Activated gamma-delta T cell (primary cell): Measurements from ENCODE around the gene GDPD4.

Source experiments
- DNase-seq: peaks from one replicate; lab custom pipeline; 2025; lab: John Stamatoyannopoulos, UW

GDPD4 gene

DNA sequence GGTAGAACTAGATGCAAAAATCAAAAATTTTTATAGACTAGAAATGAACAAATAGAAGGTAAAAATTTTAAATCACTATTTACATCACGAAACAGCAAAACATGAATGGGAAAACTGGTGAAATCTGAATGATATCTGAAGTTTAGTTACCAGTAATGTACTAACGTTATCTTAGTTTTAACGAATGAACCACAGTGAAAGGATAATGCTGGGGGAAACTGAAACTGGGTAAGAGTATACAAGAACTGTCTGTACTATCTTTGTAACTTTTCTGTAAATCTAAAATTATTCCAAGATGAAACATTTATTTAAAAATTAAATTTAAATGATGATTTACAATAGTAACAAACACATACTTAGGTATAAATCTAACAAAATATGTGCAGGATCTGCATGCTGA, 7.4 kb downstream of the GDPD4 start:
- DNase-seq = no peak

DNA sequence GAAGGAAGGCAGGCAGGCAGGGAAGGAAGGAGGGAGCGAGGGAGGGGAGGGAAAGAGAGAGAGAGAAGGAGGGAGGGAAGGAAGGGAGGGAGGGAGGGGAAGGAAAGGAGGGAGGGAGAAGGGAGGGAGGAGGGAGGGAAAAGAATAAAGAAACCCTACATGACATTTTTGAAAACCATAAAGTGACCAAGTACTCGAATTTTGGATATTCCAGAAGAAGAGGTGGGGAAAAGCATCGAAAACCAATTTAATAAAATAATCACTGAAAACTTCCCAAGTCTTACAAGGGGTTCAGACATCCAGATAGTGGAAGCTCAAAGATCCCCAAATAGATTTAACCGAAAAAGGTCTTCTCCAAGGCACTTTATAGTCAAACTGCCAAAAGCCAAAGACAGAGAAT, 11.7 kb downstream of the GDPD4 start:
- no peak for DNase-seq

DNA sequence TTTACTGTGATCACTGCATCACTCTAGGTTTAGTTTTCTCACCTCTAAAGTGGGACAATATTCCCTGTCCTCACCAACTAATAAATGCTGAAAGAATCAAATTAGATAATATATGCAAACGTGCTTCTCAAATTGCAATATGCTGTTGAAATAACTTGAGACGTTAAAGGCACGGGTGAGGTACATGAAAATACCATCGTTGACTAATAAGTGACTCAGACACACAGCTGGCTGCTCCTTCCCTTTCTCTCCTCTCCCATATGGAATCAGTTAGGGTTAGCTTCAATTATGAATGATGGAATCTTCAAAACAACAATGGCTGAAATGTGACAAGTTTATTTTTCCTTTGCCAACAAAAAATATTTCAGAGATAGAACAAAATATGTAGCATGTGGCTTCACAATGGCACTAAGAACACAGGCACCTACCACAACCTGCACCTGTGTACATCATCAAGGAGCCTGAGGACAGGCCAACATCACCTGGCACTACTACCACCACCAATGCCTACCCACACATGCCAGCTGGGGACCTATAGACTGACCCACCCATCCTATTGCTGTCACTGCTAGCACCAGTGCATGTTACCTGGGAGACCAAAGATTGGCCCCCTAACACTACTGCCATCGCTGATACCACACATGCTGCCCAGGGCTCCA, 13.7 kb downstream of the GDPD4 start:
- DNase-seq = no peak

DNA sequence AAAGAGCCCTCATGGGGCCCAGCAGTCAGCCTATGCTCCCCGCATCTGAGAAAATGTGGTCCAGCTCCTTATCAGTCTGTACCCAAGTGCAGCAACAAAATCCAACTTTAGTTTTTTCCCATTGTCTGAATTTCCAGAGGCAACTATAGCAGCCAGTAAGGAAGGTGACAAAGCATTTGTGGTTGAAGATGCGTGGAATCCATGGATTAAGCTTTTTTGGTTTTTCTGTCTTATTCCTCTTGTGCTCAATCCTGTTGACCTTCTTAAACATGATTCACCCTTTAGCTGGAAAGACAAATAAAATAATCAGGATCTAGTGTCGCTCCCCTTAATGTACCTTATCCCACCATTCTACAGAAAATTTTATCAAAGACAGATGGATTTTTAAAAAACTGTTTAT, 14.3 kb downstream of the GDPD4 start:
- no peak for DNase-seq

DNA sequence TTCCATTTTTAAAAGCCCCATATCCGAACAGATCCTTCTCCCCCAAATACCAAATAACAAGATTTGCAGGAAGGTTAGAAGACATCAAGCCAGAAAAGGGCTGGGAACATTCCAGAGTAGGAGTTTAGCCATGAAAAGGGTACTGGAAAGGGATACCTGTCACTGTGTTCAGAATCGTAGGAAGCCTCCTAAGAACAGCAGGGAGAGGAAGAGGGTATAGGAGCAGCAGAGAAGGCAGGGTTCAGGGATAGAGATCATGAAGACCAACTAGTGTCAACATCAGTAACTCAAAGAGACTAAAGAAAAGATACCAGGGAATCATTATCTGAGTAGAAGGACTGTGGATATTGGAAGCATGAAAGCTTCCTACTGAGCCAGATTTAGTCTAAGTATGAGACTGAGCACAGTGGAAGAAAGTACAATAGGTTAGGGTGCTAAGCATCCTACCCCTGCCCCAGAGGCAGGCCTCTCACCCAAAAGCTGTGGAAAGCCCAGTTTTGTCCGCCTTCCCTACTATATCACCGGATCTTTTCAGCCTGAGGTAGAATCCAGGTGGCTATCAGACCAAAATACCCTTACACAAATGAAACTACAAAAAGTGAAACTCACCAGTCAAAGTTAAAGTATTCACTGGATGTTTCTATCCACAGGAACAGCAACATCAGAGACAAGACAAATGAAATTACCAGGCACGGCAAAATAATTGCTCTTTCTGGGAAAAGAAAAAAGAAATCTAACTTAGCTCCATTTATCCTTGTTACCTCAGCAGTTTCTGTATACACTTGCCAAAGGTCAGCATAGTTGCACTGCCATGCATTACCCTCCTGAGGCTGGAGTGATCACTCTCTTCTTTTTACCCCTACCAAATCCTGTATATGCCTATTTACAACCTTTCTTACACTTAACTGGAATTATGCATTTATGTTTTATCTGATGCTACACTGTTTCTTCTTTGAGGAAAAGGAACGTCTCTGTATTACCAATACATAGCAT, 16.7 kb downstream of the GDPD4 start:
- DNase-seq = no peak

DNA sequence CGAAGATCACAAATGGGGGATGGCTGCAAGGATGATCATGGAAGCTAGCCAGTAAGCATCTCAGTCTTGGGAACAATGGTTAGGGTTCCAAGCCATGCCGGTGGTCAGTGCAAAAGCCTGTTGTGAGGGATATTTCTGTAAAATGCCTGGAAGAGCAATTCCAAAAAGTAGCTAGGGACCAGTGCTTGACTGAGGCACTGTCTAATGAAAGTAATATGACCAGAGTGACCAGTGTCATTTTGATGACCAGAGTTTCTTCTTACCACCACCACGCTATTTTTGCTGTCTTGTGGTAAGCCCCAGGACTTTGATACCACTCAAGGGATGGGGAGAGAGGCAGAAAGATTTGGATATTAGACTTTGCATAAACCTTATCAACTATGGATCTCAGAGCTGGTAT, 18.4 kb downstream of the GDPD4 start:
- no peak for DNase-seq

DNA sequence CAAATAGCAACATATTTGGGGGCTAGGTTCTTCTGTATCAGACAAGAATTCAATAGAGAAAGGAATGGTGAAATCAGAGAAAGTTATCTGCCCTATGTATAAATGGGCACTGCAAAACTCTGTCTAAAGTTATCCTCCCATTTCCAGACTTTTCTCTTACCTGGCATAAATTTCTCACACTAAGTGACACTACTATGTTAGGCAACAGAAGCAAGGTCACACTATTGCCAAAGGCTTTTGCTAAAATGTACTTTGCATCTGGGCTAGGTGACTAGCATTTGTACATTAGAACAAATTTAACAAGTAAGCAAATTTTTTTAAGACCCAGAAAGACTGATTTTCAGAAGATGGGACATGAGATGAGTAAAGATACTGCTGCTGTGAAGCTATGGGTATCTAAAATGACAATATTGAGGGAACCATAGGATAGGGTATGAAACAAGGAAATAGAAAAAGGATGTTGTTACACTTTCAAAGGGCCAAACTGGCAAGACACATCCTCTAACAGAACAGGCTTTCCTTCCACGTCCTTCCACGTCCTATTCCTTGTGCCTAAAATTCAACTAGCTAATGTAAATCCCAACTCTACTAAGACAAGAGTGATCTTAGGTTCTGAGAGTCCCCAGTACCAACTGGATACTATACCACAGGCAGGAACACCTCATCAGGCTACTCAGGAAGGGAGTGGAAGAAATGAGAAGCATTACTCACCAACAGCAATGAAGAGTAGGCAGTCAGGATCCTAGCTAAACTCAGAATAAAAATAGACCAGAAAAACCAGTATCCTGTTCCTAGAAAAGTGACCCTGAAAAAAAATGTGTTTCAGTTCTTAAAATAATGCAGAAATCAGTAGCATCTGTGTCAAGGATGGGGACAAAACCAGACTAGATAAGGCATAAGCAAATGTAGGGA, 22.6 kb downstream of the GDPD4 start:
- DNase-seq = no peak

DNA sequence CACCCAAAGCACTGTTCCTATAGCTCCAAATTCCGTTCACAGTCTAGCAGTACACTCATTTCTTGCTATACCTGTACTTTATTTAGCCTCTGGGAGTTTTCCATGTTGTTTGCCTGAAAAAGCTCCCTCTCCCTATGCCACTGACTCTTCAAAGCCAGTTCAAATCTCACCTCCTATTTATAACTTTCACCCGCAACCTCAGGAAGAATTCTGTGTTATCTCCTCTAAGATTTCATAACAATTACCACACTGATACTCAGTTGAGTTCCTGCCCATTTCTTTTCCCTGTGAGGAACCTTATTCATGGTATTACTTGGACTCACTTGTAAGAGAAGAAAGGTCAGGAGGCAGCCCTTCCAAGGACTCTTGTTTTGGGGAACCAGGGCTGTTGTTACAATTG, 25.2 kb downstream of the GDPD4 start:
- no peak for DNase-seq

DNA sequence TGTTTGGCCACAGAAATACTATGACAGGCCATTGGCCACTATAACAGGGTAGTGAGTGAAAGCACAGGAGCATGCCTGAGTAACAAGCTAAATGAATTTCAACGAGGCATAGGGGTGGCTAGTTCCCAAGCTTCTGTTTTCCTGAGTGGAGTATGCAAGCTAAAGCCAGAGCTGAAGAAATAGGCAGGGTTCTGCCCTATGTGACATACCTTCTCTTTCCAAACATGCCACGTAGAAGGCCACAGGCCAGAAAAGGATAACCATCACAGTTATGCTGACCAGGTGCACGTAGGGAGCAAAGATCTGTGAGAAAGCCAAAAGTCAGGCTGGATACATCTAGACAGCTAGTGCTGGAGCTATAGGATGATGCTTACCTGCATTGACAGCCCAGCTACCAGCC, 30.6 kb downstream of the GDPD4 start:
- no peak for DNase-seq

DNA sequence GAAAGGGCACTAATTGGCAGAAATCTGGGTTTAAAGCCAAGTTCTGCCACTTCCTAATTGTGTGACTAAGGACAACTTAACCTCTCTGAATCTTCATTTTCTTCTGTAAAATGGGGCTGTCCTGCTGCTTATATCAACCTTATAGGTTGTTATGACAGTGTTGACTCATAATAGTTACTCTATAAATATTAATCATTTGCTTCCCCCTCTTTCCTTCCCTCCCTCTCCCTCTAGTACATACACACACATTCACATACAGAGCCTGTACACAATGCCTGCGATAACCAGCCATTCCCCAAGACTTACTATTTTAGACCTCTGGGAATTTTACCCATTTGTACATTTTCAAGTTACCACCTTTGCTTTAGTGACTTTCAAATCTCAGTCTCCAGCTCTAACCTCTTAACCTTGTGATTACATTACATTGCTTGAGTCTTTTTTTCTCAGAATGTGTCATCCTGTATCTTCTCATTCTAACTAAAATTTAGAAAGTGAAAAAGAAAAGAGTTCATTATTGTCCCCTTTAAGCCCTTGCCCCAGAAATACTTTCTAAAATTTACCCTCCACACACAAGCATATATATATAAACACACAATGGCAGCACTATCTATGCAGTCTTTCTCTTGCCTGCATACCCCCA, 31.9 kb downstream of the GDPD4 start:
- DNase-seq = no peak

DNA sequence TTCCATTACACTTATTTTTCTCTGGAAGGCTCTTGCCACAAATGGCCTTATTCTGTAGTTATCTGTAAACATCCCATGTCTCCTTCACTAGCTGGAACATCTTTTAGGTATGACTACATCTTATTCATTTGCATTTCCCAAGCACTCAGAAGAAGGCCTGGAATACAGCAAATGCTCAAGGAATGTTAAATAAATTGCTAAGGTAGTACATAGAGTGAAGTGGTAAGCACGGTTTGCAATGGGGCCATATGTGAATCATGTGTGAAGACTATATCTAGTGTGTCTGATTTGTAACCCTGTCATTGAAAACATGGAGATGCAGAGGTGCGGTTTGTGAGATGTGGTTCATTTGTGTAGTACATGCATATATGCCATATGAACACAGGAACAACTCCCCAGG, 33.5 kb downstream of the GDPD4 start:
- DNase-seq = no peak

DNA sequence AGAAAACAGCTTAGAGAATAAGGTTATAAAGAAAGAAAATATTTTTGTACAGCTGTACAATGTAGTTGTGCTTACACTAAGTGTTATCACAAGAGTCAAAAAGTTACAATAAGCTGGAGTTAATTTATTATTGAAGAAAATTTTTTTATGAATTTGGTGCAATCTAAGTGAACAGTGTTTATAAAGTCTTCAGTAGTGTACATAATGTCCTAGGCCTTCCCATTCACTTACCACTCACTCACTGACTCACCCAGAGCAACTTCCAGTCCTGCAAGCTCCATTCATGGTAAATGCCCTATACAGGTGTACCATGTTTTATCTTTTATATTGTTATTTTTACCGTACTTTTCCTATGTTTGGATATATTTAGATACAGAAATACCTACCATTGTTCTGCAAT, 34.7 kb downstream of the GDPD4 start:
- DNase-seq = no peak

DNA sequence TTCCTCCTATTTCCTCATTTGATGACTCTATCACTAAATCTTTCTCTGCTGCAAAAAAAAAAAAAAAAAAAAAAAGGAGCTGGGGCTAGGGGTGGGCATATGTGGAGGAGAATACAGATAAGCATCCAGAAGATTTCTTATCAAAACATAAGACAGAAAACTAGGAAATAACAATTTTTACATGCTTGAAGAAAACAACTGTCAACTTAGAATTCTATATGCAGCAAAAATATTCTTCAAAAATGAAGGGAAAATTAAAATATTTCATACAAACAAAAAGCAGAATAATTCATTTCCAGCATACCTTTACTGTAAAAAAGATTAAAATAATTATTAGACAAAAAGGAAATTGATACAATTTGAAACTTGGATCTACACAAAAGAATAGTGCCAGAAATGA, 38.7 kb downstream of the GDPD4 start:
- no peak for DNase-seq

DNA sequence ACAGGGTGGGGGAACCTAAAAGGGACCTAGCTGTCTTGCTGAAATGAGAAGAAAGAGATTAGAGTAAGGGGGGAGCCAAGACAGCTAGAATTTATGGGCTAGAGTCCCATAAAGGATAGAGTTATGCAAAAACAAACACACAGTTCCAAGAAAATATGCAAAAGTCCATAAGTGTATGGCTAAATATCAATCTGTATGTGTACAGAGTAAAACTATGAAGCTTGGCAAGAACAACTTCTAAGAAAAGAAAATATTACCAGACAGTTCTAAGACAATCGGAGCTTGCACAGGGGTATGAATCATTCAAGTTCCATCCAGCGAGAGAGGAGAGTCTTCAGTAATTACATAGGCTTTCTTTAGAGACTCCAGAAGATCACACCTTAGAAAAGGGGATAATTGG, 41.8 kb downstream of the GDPD4 start:
- DNase-seq = no peak

DNA sequence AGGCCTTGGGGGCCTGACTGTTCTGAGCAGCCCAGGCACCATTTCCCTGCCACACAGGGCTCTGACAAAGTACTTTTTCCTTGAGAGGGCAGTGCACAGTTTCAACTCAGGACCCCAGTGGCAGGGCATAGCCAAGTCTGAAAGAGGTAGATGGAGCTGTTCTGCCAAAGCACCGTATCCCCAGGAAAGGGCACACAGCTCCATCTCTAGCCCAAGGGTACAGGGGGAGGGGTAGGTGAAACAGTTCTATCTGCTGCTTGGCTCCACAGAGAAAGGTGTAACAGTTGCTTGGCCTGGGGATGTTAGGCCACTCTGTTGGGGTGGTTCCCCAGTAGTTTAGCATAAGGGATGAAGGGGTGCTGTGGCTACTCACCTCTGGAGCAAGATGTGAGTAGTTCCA, 47.8 kb downstream of the GDPD4 start:
- no peak for DNase-seq

DNA sequence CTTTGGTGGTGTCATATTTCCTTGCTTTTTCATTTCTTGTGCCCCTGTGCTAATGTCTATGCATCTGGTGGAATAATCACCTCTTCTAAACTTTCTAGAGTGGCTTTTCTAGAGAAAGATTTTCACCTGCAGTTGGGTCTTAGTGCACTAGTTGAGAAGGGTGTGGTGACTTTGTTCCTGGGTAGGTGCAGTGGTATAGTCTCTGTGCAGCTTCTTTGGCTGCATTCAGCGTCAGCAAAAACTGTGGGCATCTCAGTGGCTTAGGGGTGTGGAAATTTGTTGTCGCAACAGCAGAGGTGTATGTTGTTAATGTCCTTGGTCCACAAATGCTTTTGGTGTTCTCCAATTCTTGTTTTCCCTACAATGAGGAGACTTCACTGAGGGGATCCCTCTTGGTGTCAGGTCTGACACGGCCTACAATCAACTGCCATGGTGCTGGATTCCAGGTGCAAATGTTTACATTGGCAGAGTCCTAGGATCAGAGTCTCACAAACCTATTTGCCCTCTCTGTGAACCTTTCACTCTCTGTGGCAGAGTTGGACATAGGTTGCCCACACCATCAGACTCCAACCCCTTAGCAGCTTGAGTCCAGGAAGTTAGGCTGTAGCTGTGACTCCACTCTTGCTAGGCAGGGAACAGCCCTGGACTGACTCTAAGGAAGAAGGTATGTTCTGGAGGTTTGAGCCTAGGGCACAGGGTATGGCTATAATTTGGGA, 48.8 kb downstream of the GDPD4 start:
- no peak for DNase-seq

DNA sequence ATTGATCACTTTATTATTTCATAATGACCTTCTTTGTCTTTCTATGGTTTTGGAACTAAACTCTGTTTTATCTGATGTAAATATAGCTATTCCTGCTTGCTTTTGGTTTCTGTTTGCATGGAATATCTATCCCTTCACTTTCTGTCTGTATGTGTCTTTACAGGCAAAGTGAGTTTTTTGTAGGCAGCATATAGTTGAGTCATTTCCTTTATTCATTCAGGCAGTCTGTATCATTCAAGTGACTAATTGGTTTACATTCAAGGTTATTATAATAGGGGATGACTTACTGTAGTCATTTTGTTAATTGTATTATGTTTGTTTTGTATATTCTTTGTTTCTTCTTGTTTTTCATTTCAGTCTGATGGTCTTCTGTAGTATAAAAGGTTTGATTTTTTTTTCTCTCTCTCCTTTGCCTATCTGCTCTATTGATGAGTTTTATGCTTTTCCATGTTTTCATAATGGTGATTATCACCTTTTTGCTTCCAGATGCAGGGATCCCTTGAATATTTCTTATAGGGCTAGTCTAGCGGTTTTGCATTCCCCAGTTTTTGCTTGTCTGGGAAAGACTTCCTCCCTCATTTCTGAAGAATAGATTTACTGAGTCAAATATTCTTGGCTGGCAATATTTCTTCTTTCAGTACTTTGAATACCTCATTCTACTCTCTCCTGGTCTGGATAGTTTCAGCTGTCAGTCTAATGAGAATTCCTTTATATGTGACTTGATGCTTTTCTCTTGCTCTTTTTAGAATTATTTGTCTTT, 50.4 kb downstream of the GDPD4 start:
- DNase-seq = no peak

DNA sequence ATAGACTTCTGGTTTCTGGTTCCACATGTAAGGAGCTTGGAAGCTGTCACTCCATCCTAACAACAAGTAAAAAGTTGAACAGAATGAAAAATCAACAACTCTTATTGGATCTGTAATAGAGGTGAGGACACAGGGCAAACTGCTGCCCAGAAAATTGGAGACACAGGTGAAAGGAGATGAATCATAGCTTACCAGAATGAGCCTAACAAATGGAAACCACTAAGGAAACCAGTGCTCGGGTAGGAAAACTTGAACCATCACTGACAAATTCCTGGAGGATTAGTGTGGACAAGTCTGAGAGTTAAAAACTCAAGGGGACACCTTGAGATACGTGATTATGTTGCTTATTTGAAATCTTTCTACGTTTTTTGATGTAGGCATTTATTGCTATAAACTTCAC, 52.1 kb downstream of the GDPD4 start:
- DNase-seq = no peak

DNA sequence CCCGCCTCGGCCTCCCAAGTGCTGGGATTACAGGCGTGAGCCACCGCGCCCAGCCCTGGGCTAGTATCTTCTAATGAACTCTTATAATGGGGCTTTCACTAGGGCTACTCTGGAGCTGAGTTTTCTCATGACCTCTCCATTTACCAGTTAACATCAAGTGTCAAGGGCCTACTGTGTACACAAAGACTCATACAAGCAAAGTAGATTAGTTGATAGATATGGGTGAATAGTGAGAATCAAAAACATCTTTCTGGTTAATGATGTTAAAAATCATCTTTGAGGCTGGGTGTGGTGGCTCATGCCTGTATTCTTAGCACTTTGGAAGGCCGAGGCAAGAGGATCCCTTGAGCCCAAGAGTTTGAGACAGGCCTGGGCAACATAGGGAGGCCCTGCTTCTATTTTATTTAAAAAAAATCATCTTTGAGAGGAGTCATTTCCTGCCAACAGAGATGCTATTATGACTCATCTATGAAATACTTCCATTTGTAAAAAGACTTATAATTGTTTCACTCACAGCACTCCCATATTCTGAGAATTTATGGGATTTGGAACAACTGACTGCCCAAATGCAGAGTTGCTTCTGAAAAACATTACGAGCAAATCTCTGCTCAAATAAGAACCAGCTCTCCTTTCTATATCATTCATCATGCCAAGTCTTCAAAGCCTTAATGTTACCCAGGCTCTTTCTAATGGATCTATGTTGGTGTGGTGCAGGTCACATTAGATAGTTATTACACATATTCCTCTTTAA, 57.0 kb downstream of the GDPD4 start:
- no peak for DNase-seq

DNA sequence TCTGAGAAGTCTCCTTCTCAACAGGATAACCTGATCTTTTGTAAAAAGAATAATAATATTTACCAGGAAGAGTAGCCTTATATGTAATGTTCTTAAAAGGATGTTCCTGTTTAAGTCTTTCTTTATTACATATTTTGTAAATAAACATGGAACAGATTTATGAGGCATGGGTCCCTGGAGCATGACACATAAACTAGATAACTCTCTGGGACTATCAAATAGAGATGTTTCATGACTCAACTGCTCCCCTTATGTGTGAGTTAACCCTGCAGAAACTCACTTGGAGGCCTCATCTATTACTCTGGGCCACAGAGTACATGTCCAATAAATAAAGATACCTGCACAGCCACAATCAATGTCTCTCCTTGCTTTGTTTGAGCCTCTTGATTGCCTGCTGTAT, 64.6 kb downstream of the GDPD4 start:
- DNase-seq = no peak
